Kidney (tissue), 14 donors: ENCODE results near the gene ZNF24. TPM values are rescaled to one million over a fixed set of nuclear protein-coding genes. Genes with fewer than 3 reads are reported as not detected.

ENCODE experiments used
- DNase-seq, 5 donors: peaks; one replicate each; pipeline ENCODE4 v3.0.0-alpha.2; 2013 to 2020
- FAIRE-seq: peaks from 2 replicates; lab custom pipeline; 2012; peaks lifted over from hg19 to GRCh38; lab: Jason Lieb, UNC
- H3K27ac ChIP-seq, 2 donors: one replicate each; pipeline ENCODE4 v1.7.0; 2013; ENCODE audit warnings: low read depth in 2 of 2, low read length in 2 of 2, inconsistent platforms in 1 of 2
- H3K27me3 ChIP-seq: one replicate; pipeline ENCODE4 v1.7.1; 2013; ENCODE audit warnings: low read length, inconsistent platforms; ENCODE audit not compliant: control insufficient read depth, insufficient read depth
- H3K36me3 ChIP-seq, 3 donors: one replicate each; pipeline versions ENCODE4 v1.7.0 to v1.7.1; 2013; ENCODE audit warnings: low read length in 3 of 3, control low read depth in 1 of 3, inconsistent platforms in 1 of 3; ENCODE audit not compliant: insufficient read depth in 3 of 3, control insufficient read depth in 2 of 3
- H3K4me1 ChIP-seq, 3 donors: one replicate each; pipeline versions ENCODE4 v1.7.0 to v1.7.1; 2013; ENCODE audit warnings: low read length in 3 of 3, inconsistent platforms in 1 of 3, low read depth in 1 of 3; ENCODE audit not compliant: control insufficient read depth in 2 of 3, insufficient read depth in 2 of 3
- H3K4me3 ChIP-seq, 3 donors: one replicate each; pipeline versions ENCODE4 v1.7.0 to v1.8.1; 2013; ENCODE audit warnings: low read length in 3 of 3, control low read depth in 1 of 3, inconsistent platforms in 1 of 3
- H3K9ac ChIP-seq, 3 donors: one replicate each; pipeline versions ENCODE4 v1.7.0 to v1.7.1; 2013; ENCODE audit warnings: low read length in 3 of 3, control low read depth in 1 of 3, inconsistent platforms in 1 of 3
- H3K9me3 ChIP-seq, 3 donors: one replicate each; pipeline versions ENCODE4 v1.7.0 to v1.7.1; 2013; ENCODE audit warnings: low read length in 3 of 3, control low read depth in 1 of 3, inconsistent platforms in 1 of 3; ENCODE audit not compliant: control insufficient read depth in 2 of 3, insufficient read depth in 1 of 3
- intact Hi-C: fragments of 100-400 bp; cut with DNase I; formaldehyde crosslinking; loops from one replicate; pipeline ENCODE4 v1.11.1; 2022
- polyA plus RNA-seq: library from polyadenylated mRNA; stranded (reverse); fragments of 350-450 nt; fragmentation: Illumina TruSeq; extraction: RNeasy Lipid Tissue Mini Kit (QIAGEN cat#74804); gene quantifications from one replicate; pipeline ENCODE4 v1.2.3, GENCODE V29; 2014; ENCODE audit warnings: low read depth, low replicate concordance; ENCODE audit not compliant: insufficient read depth
- total RNA-seq: library from RNA; stranded (reverse); fragmentation: NEBNext Ultra II Directional; extraction: Animal tissue kit (Norgen Biotek cat#: 25700); gene quantifications from one replicate; pipeline ENCODE4 v1.2.1, GENCODE V29; 2021
- TF ChIP-seq, protein P1 (sequence below): IDR thresholded peaks from 3 replicates; pipeline ENCODE4 v1.5.1; 2012; ENCODE audit warnings: mild to moderate bottlenecking, moderate library complexity, borderline replicate concordance; ENCODE audit not compliant: insufficient read depth; ENCODE audit errors: extremely low read depth
- donor health status: control.
- donor health status: control.
- donor health status: control.
- donor health status: control.
- donor health status: control.
- donor health status: DM: yes; HTN: yes; CAD: no.
- donor health status: Normal renal cell carcinoma (clear cell type).

ZNF24 gene
- total and polyA plus RNA-seq, 2 donors from 2014 or later = 14.3 to 55.5 TPM

- Histone ChIP-seq H3K27ac (peak overlapping the region; percentile 99), H3K36me3 (peaks cover 9 to 18% (median 15%) of the 10 kb centered on the region in 3 donors), H3K27me3 (no peaks in the 10 kb centered on the region), H3K9me3 (no peaks in the 10 kb centered on the region), H3K4me3 (peak overlapping the region; percentile 83 to 96 (median 94)), H3K9ac (peak overlapping the region; percentile 79 to 98 (median 97)), H3K4me1 (peaks cover 4 to 15% (median 14%) of the 10 kb centered on the region in 3 donors)
- FAIRE-seq (no peak), DNase-seq (no peak)
- intact Hi-C loops = no loop called here
- TF ChIP-seq, protein P1, sequence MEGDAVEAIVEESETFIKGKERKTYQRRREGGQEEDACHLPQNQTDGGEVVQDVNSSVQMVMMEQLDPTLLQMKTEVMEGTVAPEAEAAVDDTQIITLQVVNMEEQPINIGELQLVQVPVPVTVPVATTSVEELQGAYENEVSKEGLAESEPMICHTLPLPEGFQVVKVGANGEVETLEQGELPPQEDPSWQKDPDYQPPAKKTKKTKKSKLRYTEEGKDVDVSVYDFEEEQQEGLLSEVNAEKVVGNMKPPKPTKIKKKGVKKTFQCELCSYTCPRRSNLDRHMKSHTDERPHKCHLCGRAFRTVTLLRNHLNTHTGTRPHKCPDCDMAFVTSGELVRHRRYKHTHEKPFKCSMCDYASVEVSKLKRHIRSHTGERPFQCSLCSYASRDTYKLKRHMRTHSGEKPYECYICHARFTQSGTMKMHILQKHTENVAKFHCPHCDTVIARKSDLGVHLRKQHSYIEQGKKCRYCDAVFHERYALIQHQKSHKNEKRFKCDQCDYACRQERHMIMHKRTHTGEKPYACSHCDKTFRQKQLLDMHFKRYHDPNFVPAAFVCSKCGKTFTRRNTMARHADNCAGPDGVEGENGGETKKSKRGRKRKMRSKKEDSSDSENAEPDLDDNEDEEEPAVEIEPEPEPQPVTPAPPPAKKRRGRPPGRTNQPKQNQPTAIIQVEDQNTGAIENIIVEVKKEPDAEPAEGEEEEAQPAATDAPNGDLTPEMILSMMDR = no peak
Observed at GRCh38 chr18:35343488-35343935, 708 bp downstream of the ZNF24 start.

- intact Hi-C loops = no loop called here
- H3K4me1 ChIP-seq = peaks cover 0 to 8% (median 4%) of the 10 kb centered on the region in 3 donors
- no peak overlapping the region for H3K9ac ChIP-seq
- H3K27ac ChIP-seq = no peak overlapping the region
- H3K4me3 ChIP-seq = no peak overlapping the region
- peaks cover 20 to 69% (median 29%) of the 10 kb centered on the region in 3 donors for H3K36me3 ChIP-seq
- FAIRE-seq (no peak), DNase-seq (no peak)
- no peaks in the 10 kb centered on the region for H3K27me3 ChIP-seq
- no peaks in the 10 kb centered on the region for H3K9me3 ChIP-seq
- TF ChIP-seq, protein P1 = no peak
Observed at GRCh38 chr18:35337286-35337685, 6.9 kb downstream of the ZNF24 start.

DNA sequence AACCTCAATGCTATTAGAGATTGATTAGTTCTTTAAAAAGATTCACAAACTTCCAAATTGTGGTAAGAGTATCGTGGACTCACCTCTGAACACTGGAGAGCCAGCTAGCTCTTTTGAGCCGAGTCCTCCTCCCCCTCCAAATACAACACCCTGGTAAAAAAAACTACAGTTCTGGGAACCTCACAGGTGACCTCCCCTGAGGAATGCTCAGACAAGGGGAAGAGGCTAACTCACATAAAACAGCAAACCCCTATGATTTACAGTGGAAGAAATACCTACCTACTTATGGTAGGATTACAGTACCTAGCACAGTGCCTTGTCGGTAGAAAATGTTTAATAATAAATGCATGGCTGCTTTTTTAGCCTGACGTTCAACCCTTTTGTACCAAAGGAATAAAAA lies 8.4 kb downstream of the ZNF24 start:
- no peak overlapping the region for H3K9ac ChIP-seq
- H3K4me3 ChIP-seq = no peak overlapping the region
- peaks cover 22 to 76% (median 32%) of the 10 kb centered on the region in 3 donors for H3K36me3 ChIP-seq
- H3K9me3 ChIP-seq = no peaks in the 10 kb centered on the region
- H3K4me1 ChIP-seq = peaks cover 0 to 8% (median 2%) of the 10 kb centered on the region in 3 donors
- no peak overlapping the region for H3K27ac ChIP-seq
- intact Hi-C loops = no loop called here
- DNase-seq = peak in 3 of 5 donors; percentile 17 to 54 (median 54)
- TF ChIP-seq, protein P1 = no peak
- no peaks in the 10 kb centered on the region for H3K27me3 ChIP-seq
- FAIRE-seq = no peak

- no peak for FAIRE-seq
- Histone ChIP-seq H3K27me3 (no peaks in the 10 kb centered on the region), H3K27ac (no peak overlapping the region), H3K9ac (no peak overlapping the region), H3K36me3 (peaks cover 20 to 70% (median 28%) of the 10 kb centered on the region in 3 donors), H3K4me3 (no peak overlapping the region), H3K4me1 (peaks cover 0 to 8% (median 2%) of the 10 kb centered on the region in 3 donors), H3K9me3 (no peaks in the 10 kb centered on the region)
- intact Hi-C loops = no loop called here
- TF ChIP-seq, protein P1 = no peak
- DNase-seq = no peak
Observed at GRCh38 chr18:35334821-35335220, 9.4 kb downstream of the ZNF24 start.
